ENCODE measurements around the gene ASS1. TPM values are rescaled to one million over a fixed set of nuclear protein-coding genes. Genes with fewer than 3 reads are reported as not detected.

The ASS1 gene
- total RNA-seq, 1 experiment from 2014 or later: 83.0 TPM

- no peak for DNase-seq
- no peaks in the 10 kb centered on the region for H3K79me2 ChIP-seq (ENCODE audit: low read length)
- H3K9me3 ChIP-seq (ENCODE audit: low read length): no peaks in the 10 kb centered on the region
- H3K4me2 ChIP-seq (ENCODE audit: low read length): no peak overlapping the region
- no peaks in the 10 kb centered on the region for H3K9me2 ChIP-seq (replicated peaks; ENCODE audit: low read length)
- intact Hi-C loops (cut with micrococcal nuclease): no loop called here
- CTCF ChIA-PET: no interaction called here
- no peak overlapping the region for H3K4me3 ChIP-seq (ENCODE audit: low read length)
- no peaks in the 10 kb centered on the region for H3K27me3 ChIP-seq (ENCODE audit: low read length)
- H3F3A ChIP-seq (ENCODE audit: low read length, unreplicated experiment): no peaks in the 10 kb centered on the region
- no peaks in the 10 kb centered on the region for H3K4me1 ChIP-seq (ENCODE audit: insufficient read depth, low read length)
- H3K36me3 ChIP-seq (ENCODE audit: low read depth, low read length): no peaks in the 10 kb centered on the region
- no peaks in the 10 kb centered on the region for H4K20me1 ChIP-seq (ENCODE audit: low read length)
- TF ChIP-seq EZH2 (IDR thresholded peaks at IDR 0.05; ENCODE audit: low read length, unreplicated experiment) (no peak), EZH2phosphoT487 (IDR thresholded peaks at IDR 0.05; ENCODE audit: borderline replicate concordance, low read length) (no peak)
- TF ChIP-seq, protein P1, sequence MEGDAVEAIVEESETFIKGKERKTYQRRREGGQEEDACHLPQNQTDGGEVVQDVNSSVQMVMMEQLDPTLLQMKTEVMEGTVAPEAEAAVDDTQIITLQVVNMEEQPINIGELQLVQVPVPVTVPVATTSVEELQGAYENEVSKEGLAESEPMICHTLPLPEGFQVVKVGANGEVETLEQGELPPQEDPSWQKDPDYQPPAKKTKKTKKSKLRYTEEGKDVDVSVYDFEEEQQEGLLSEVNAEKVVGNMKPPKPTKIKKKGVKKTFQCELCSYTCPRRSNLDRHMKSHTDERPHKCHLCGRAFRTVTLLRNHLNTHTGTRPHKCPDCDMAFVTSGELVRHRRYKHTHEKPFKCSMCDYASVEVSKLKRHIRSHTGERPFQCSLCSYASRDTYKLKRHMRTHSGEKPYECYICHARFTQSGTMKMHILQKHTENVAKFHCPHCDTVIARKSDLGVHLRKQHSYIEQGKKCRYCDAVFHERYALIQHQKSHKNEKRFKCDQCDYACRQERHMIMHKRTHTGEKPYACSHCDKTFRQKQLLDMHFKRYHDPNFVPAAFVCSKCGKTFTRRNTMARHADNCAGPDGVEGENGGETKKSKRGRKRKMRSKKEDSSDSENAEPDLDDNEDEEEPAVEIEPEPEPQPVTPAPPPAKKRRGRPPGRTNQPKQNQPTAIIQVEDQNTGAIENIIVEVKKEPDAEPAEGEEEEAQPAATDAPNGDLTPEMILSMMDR (conservative IDR thresholded peaks at IDR 0.05; ENCODE audit: low read depth, low read length): no peak
- no peak for ATAC-seq
- H3K9ac ChIP-seq (ENCODE audit: low read length): no peak overlapping the region
- POLR2A ChIA-PET (ENCODE audit: unreplicated experiment): no interaction called here
- H3K27ac ChIP-seq (ENCODE audit: low read length): no peak overlapping the region
- no TSS peak for BruUV-seq (replicated peaks)
- no peak overlapping the region for H2AFZ ChIP-seq (ENCODE audit: low read length)
Measured at GRCh38 chr9:130473566-130473965, 28.8 kb downstream of the ASS1 start.

DNA sequence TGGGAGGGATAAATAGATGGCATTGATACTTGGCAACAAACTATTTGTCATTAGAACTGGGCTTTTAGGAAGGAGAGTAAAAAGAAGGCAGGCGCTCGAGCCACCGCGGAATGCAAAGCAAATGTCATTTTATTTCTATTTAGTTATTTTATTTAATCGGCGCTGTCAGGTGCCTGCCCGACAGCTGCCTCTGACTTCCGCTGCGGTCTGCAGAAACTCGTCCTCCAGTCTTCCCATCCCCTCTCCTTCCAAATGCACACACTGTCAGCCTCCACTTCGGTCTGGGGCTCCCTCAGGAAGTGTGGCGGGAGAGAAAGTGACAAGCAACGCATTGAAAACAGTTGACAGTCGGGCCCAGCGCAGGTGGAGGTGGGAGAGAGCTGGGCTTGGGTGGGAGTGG, 29.3 kb downstream of the ASS1 start:
- no peaks in the 10 kb centered on the region for H3K27me3 ChIP-seq (ENCODE audit: low read length)
- no peaks in the 10 kb centered on the region for H3F3A ChIP-seq (ENCODE audit: low read length, unreplicated experiment)
- ATAC-seq (no peak), DNase-seq (no peak)
- no peak overlapping the region for H3K9ac ChIP-seq (ENCODE audit: low read length)
- no peaks in the 10 kb centered on the region for H3K36me3 ChIP-seq (ENCODE audit: low read depth, low read length)
- H3K9me2 ChIP-seq (replicated peaks; ENCODE audit: low read length): no peaks in the 10 kb centered on the region
- no TSS peak for BruUV-seq (replicated peaks)
- no peak overlapping the region for H3K4me3 ChIP-seq (ENCODE audit: low read length)
- no peak overlapping the region for H2AFZ ChIP-seq (ENCODE audit: low read length)
- H3K27ac ChIP-seq (ENCODE audit: low read length): no peak overlapping the region
- TF ChIP-seq, protein P1 (conservative IDR thresholded peaks at IDR 0.05; ENCODE audit: low read depth, low read length): no peak
- no peak for TF ChIP-seq EZH2 (IDR thresholded peaks at IDR 0.05; ENCODE audit: low read length, unreplicated experiment)
- no peak for TF ChIP-seq EZH2phosphoT487 (IDR thresholded peaks at IDR 0.05; ENCODE audit: borderline replicate concordance, low read length)
- H4K20me1 ChIP-seq (ENCODE audit: low read length): no peaks in the 10 kb centered on the region
- H3K79me2 ChIP-seq (ENCODE audit: low read length): no peaks in the 10 kb centered on the region
- POLR2A ChIA-PET (ENCODE audit: unreplicated experiment): no interaction called here
- CTCF ChIA-PET: no interaction called here
- no peaks in the 10 kb centered on the region for H3K9me3 ChIP-seq (ENCODE audit: low read length)
- no peaks in the 10 kb centered on the region for H3K4me1 ChIP-seq (ENCODE audit: insufficient read depth, low read length)
- no peak overlapping the region for H3K4me2 ChIP-seq (ENCODE audit: low read length)
- intact Hi-C loops (cut with micrococcal nuclease): no loop called here

DNA sequence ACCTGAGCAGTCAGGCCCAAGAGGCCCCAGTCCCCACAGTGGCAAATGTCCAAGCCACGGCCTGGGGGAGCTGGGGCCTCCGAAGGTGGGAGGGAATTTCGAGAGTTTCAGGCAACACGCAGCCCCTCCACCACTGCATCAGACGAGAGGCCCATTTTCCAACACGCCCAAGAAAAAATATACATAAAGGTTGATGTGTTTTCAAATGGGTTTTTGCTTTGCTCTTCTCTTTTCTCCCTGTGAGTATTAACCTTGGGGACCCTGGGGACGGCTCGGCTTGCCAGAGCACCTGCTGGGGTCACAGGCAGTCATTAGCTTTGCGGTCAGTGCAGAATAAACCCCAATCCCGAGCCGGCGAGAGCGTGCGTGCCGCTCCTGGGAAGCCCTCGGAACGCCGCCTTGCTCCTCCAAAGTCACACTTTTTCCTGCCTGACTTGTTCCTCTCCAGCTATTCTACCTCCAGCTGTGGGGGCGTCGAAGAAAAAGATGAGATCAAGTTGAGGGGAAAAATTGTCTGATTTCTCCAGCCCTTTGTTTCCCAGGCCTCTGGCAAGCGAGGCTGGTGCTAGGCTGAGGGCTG, 31.5 kb downstream of the ASS1 start:
- no peaks in the 10 kb centered on the region for H3K9me3 ChIP-seq (ENCODE audit: low read length)
- CTCF ChIA-PET: no interaction called here
- H3K4me2 ChIP-seq (ENCODE audit: low read length): no peak overlapping the region
- POLR2A ChIA-PET (ENCODE audit: unreplicated experiment): no interaction called here
- ATAC-seq: no peak
- no peaks in the 10 kb centered on the region for H3K27me3 ChIP-seq (ENCODE audit: low read length)
- TF ChIP-seq EZH2 (IDR thresholded peaks at IDR 0.05; ENCODE audit: low read length, unreplicated experiment) (no peak), EZH2phosphoT487 (IDR thresholded peaks at IDR 0.05; ENCODE audit: borderline replicate concordance, low read length) (no peak)
- TF ChIP-seq, protein P1 (conservative IDR thresholded peaks at IDR 0.05; ENCODE audit: low read depth, low read length): no peak
- H3K36me3 ChIP-seq (ENCODE audit: low read depth, low read length): no peaks in the 10 kb centered on the region
- H2AFZ ChIP-seq (ENCODE audit: low read length): no peak overlapping the region
- no peaks in the 10 kb centered on the region for H3K4me1 ChIP-seq (ENCODE audit: insufficient read depth, low read length)
- no peak overlapping the region for H3K4me3 ChIP-seq (ENCODE audit: low read length)
- H3K9ac ChIP-seq (ENCODE audit: low read length): no peak overlapping the region
- no TSS peak for BruUV-seq (replicated peaks)
- DNase-seq: no peak
- no peak overlapping the region for H3K27ac ChIP-seq (ENCODE audit: low read length)
- H3K9me2 ChIP-seq (replicated peaks; ENCODE audit: low read length): no peaks in the 10 kb centered on the region
- no peaks in the 10 kb centered on the region for H4K20me1 ChIP-seq (ENCODE audit: low read length)
- no peaks in the 10 kb centered on the region for H3K79me2 ChIP-seq (ENCODE audit: low read length)
- intact Hi-C loops (cut with micrococcal nuclease): no loop called here
- H3F3A ChIP-seq (ENCODE audit: low read length, unreplicated experiment): no peaks in the 10 kb centered on the region
